Uterus (tissue), 4 donors: ENCODE measurements around the gene NDE1. TPM values are rescaled to one million over a fixed set of nuclear protein-coding genes. Genes with fewer than 3 reads are reported as not detected.
"Not testable (repeated sequence)": the region's sequence is repeated elsewhere in the genome, so short reads cannot be mapped to it uniquely, and the experiment has no call there.

Experiments
- DNase-seq, 2 donors: peaks; one replicate each; pipeline ENCODE4 v3.0.0-alpha.2; 2019 to 2020
- H3K27ac ChIP-seq, 2 donors: fragments of 200-600 bp; sonication (generic); 1 replicate in 1 of 2; 2 replicates in 1 of 2; pipeline ENCODE4 v1.5.1; 2016 to 2018
- H3K27me3 ChIP-seq, 2 donors: fragments of 200-600 bp; sonication (generic); one replicate each; pipeline ENCODE4 v1.5.1; 2018 to 2019; ENCODE audit warnings: control low read depth in 1 of 2
- H3K36me3 ChIP-seq, 2 donors: fragments of 200-600 bp; sonication (generic); one replicate each; pipeline ENCODE4 v1.5.1; 2019; ENCODE audit warnings: control low read depth in 1 of 2
- H3K4me1 ChIP-seq, 2 donors: fragments of 200-600 bp; sonication (generic); one replicate each; pipeline ENCODE4 v1.5.1; 2018 to 2019; ENCODE audit warnings: control low read depth in 1 of 2
- H3K4me3 ChIP-seq, 2 donors: fragments of 200-600 bp; sonication (generic); 1 replicate in 1 of 2; 2 replicates in 1 of 2; pipeline ENCODE4 v1.5.1; 2018 to 2019; ENCODE audit warnings: mild to moderate bottlenecking in 1 of 2
- H3K9me3 ChIP-seq, 2 donors: fragments of 200-600 bp; sonication (generic); one replicate each; pipeline ENCODE4 v1.5.1; 2019; ENCODE audit warnings: control low read depth in 1 of 2
- CTCF ChIP-seq, 4 experiments: fragments of 200-600 bp in 2 of 4; fragments of 450-650 bp in 2 of 4; sonication (generic) in 2 of 4; IDR thresholded peaks; one replicate each; pipeline ENCODE4 v1.5.1; 2016 to 2019; ENCODE audit warnings: antibody characterized with exemption in 4 of 4, mild to moderate bottlenecking in 2 of 4, moderate library complexity in 1 of 4
- POLR2A ChIP-seq, 2 donors: fragments of 450-650 bp; IDR thresholded peaks; one replicate each; pipeline ENCODE4 v1.6.1; 2016; ENCODE audit warnings: antibody characterized with exemption in 2 of 2, mild to moderate bottlenecking in 1 of 2, moderate library complexity in 1 of 2
- intact Hi-C: fragments of 100-400 bp; cut with DNase I; formaldehyde crosslinking; loops from one replicate; pipeline ENCODE4 v1.15.1; 2023; ENCODE audit warnings: low total_unique reads
- total RNA-seq, 4 donors: library from RNA; depleted of rRNA in 3 of 4; stranded (reverse); fragments of >200 nt in 3 of 4; gene quantifications; one replicate each; pipeline versions ENCODE4 v1.1.0 to v1.2.4, GENCODE V29; 2014 to 2023
- donor health status: DM: yes; HTN: yes; CAD: no.

NDE1 gene
- total RNA-seq, 4 donors from 2014 or later = 23.8 to 53.4 (median 39.2) TPM

GRCh38 chr16:15648135-15648730, 1.8 kb upstream of the NDE1 start:
- Histone ChIP-seq H3K27ac (no peak overlapping the region), H3K36me3 (no peaks in the 10 kb centered on the region), H3K27me3 (no peaks in the 10 kb centered on the region), H3K9me3 (no peaks in the 10 kb centered on the region), H3K4me3 (no peak overlapping the region), H3K4me1 (peaks cover 0 to 4% of the 10 kb centered on the region in 2 donors)
- intact Hi-C loops = no loop called here
- no peak for TF ChIP-seq CTCF (IDR thresholded peaks at IDR 0.05)
- no peak for TF ChIP-seq POLR2A (IDR thresholded peaks at IDR 0.05)
- no peak for DNase-seq

GRCh38 chr16:15649311-15649710, 734 bp upstream of the NDE1 start:
- H3K27me3 ChIP-seq, intact Hi-C loops, DNase-seq, H3K4me1 ChIP-seq, H3K9me3 ChIP-seq, H3K36me3 ChIP-seq: not testable (repeated sequence)
- Histone ChIP-seq H3K27ac (peak overlapping the region; percentile 90 to 97), H3K4me3 (peak overlapping the region; percentile 76 to 83)

GRCh38 chr16:15649727-15650018, 372 bp upstream of the NDE1 start:
- no peaks in the 10 kb centered on the region for H3K36me3 ChIP-seq
- intact Hi-C loops = no loop called here
- no peak for TF ChIP-seq CTCF (IDR thresholded peaks at IDR 0.05)
- TF ChIP-seq POLR2A (IDR thresholded peaks at IDR 0.05) = no peak
- H3K27me3 ChIP-seq = no peaks in the 10 kb centered on the region
- H3K4me3 ChIP-seq = peak overlapping the region; percentile 76 to 83
- H3K4me1 ChIP-seq = peaks cover 0 to 4% of the 10 kb centered on the region in 2 donors
- H3K27ac ChIP-seq = peak overlapping the region; percentile 90 to 97
- no peak for DNase-seq
- H3K9me3 ChIP-seq = no peaks in the 10 kb centered on the region

GRCh38 chr16:15650698-15651171, 690 bp downstream of the NDE1 start:
- TF ChIP-seq CTCF (IDR thresholded peaks at IDR 0.05) (no peak), POLR2A (IDR thresholded peaks at IDR 0.05) (no peak)
- peak; percentile 39 to 52 for DNase-seq
- H3K9me3 ChIP-seq = no peaks in the 10 kb centered on the region
- peaks cover 0 to 4% of the 10 kb centered on the region in 2 donors for H3K4me1 ChIP-seq
- H3K27me3 ChIP-seq = no peaks in the 10 kb centered on the region
- no peaks in the 10 kb centered on the region for H3K36me3 ChIP-seq
- intact Hi-C loops = no loop called here
- peak overlapping the region; percentile 90 to 97 for H3K27ac ChIP-seq
- peak overlapping the region; percentile 76 to 83 for H3K4me3 ChIP-seq

- no peak for DNase-seq
- Histone ChIP-seq H3K36me3 (no peaks in the 10 kb centered on the region), H3K27ac (peak overlapping the region in 1 of 2 donors; percentile 53), H3K9me3 (no peaks in the 10 kb centered on the region), H3K4me1 (peaks cover 0 to 4% of the 10 kb centered on the region in 2 donors), H3K27me3 (no peaks in the 10 kb centered on the region), H3K4me3 (no peak overlapping the region)
- no peak for TF ChIP-seq CTCF (IDR thresholded peaks at IDR 0.05)
- TF ChIP-seq POLR2A (IDR thresholded peaks at IDR 0.05) = no peak
- intact Hi-C loops = no loop called here
Observed at GRCh38 chr16:15652293-15653001, 2.4 kb downstream of the NDE1 start.
